OCI-LY7 (cell line): ENCODE measurements around the gene HES7. TPM values are rescaled to one million over a fixed set of nuclear protein-coding genes. Genes with fewer than 3 reads are reported as not detected.

ENCODE experiments used
- BruUV-seq: library from RNA; stranded (reverse); fragments of 400-500 nt; replicated peaks from 2 replicates; lab custom pipeline; 2021; lab: Mats Ljungman, UMichigan
- CTCF ChIA-PET: fragments of 300-600 bp; sonication (Branson Sonifier 250); formaldehyde crosslinking; loops from one replicate; lab custom pipeline; 2022; ENCODE audit warnings: antibody characterized with exemption; ENCODE audit not compliant: unreplicated experiment; lab: Charles Lee
- POLR2A ChIA-PET: fragments of 300-600 bp; sonication (Branson Sonifier 250); formaldehyde crosslinking; loops from one replicate; lab custom pipeline; 2022; ENCODE audit warnings: antibody characterized with exemption; lab: Charles Lee
- DNase-seq: peaks from one replicate; pipeline ENCODE4 v3.0.0-alpha.2; 2015; ENCODE audit warnings: low spot score
- H2AFZ ChIP-seq: fragments of 200-600 bp; sonication (generic), shearing (Covaris generic); 2 replicates; pipeline ENCODE4 v1.6.1; 2014; ENCODE audit warnings: mild to moderate bottlenecking, antibody characterized with exemption, low read length, moderate library complexity
- H3K27ac ChIP-seq: fragments of 200-600 bp; sonication (generic); 2 replicates; pipeline ENCODE4 v1.5.1; 2014; ENCODE audit warnings: mixed run types, low read depth, mild to moderate bottlenecking, moderate library complexity, low read length, inconsistent platforms; ENCODE audit not compliant: poor library complexity, severe bottlenecking
- H3K36me3 ChIP-seq: fragments of 200-600 bp; sonication (generic); 2 replicates; pipeline ENCODE4 v1.6.1; 2014; ENCODE audit warnings: mild to moderate bottlenecking, antibody characterized with exemption, low read length, moderate library complexity, mixed read lengths; ENCODE audit not compliant: insufficient read depth
- H3K4me1 ChIP-seq: fragments of 200-600 bp; sonication (generic); 2 replicates; pipeline ENCODE4 v1.5.1; 2014; ENCODE audit warnings: mild to moderate bottlenecking, low read length; ENCODE audit not compliant: insufficient read depth, poor library complexity, severe bottlenecking
- H3K4me2 ChIP-seq: fragments of 200-600 bp; sonication (generic); 2 replicates; pipeline ENCODE4 v1.6.1; 2014; ENCODE audit warnings: mild to moderate bottlenecking, low read length
- H3K4me3 ChIP-seq: fragments of 200-600 bp; sonication (generic); 2 replicates; pipeline ENCODE4 v1.5.1; 2014; ENCODE audit warnings: mild to moderate bottlenecking, low read depth, low read length; ENCODE audit not compliant: poor library complexity, severe bottlenecking
- H3K79me2 ChIP-seq: fragments of 200-600 bp; sonication (generic); 2 replicates; pipeline ENCODE4 v1.6.1; 2016; ENCODE audit warnings: low read depth, mild to moderate bottlenecking, low read length, moderate library complexity, mixed read lengths; ENCODE audit not compliant: insufficient read depth
- H3K9me2 ChIP-seq: fragments of 200-600 bp; sonication (generic); 2 replicates; pipeline ENCODE4 v1.6.1; 2016; ENCODE audit warnings: mild to moderate bottlenecking, low read length, mixed read lengths; ENCODE audit not compliant: insufficient read depth
- H3K9me3 ChIP-seq: fragments of 200-600 bp; sonication (generic); 2 replicates; pipeline ENCODE4 v1.6.1; 2014; ENCODE audit warnings: mild to moderate bottlenecking, mixed run types, low read length, mixed read lengths
- H4K20me1 ChIP-seq: fragments of 200-600 bp; sonication (generic); 2 replicates; pipeline ENCODE4 v1.6.1; 2014; ENCODE audit warnings: mild to moderate bottlenecking, antibody characterized with exemption, low read length, moderate library complexity, mixed read lengths; ENCODE audit not compliant: insufficient read depth
- CTCF ChIP-seq: fragments of 200-600 bp; sonication (generic); conservative IDR thresholded peaks from 2 replicates; pipeline ENCODE4 v1.5.1; 2014; ENCODE audit warnings: mild to moderate bottlenecking, antibody characterized with exemption, low read length, moderate library complexity, mixed read lengths
- EZH2phosphoT487 ChIP-seq: fragments of 200-600 bp; sonication (generic); IDR thresholded peaks from 2 replicates; pipeline ENCODE4 v1.6.1; 2018; ENCODE audit warnings: low read depth, borderline replicate concordance, mild to moderate bottlenecking, mixed run types, antibody characterized with exemption, low read length, moderate library complexity, mixed read lengths
- intact Hi-C: fragments of 100-400 bp; cut with micrococcal nuclease; formaldehyde crosslinking; loops from one replicate; pipeline ENCODE4 v1.10.0; 2022; ENCODE audit not compliant: unreplicated experiment
- total RNA-seq, 2 experiments: library from RNA; depleted of rRNA in 1 of 2; stranded (reverse); fragments of >200 nt in 1 of 2; shearing (Covaris generic) in 1 of 2; gene quantifications; 2 replicates each; pipeline ENCODE4 v1.2.3, GENCODE V29; 2014 to 2022

The HES7 gene
- total RNA-seq, 2 experiments from 2014 or later: 0.44 to 5.8 TPM

DNA sequence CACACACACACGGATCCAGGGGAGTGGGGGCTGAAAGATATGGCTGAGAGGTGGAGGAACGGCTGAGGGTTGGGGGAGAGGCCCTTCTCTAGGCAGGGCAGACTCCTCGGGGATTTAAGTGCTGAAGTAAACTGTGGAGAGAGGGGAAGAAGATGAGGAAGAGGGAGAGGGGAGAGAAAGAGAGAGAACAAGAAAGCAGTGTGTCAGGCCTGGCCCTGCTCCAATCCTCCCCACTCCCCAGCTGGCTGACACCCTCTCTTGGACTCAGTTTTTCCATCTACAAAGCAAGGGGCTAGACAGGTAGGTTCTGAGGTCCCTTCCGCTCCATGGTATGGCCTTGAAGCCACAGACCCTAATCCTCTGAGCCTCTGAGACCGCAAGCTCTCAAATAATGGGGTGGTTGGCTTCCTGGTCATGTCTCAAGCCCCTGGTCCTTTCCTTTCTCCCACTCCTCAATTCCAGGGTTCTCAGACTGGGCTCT is 36.9 kb upstream of the HES7 start:
- H3K9me3 ChIP-seq: no peaks in the 10 kb centered on the region
- no peak for DNase-seq
- H3K4me3 ChIP-seq: peak overlapping the region; percentile 91
- TF ChIP-seq EZH2phosphoT487: no peak
- TF ChIP-seq CTCF: no peak
- H3K4me1 ChIP-seq: peaks cover 52% of the 10 kb centered on the region
- POLR2A ChIA-PET: interaction anchor here (0.8 kb wide), 1 partner anchor 12 kb away, joined by 5 read pairs; no protein-coding TSS in a partner anchor
- no TSS peak for BruUV-seq
- H4K20me1 ChIP-seq: no peaks in the 10 kb centered on the region
- peak overlapping the region; percentile 47 for H3K27ac ChIP-seq
- peaks cover 14% of the 10 kb centered on the region; the same call in 1 of the 2 replicates for H3K79me2 ChIP-seq
- CTCF ChIA-PET: no interaction called here
- no peaks in the 10 kb centered on the region for H3K9me2 ChIP-seq
- no peak overlapping the region for H2AFZ ChIP-seq
- intact Hi-C loops: no loop called here
- peak overlapping the region; percentile 74 for H3K4me2 ChIP-seq
- peaks cover 27% of the 10 kb centered on the region for H3K36me3 ChIP-seq

DNA sequence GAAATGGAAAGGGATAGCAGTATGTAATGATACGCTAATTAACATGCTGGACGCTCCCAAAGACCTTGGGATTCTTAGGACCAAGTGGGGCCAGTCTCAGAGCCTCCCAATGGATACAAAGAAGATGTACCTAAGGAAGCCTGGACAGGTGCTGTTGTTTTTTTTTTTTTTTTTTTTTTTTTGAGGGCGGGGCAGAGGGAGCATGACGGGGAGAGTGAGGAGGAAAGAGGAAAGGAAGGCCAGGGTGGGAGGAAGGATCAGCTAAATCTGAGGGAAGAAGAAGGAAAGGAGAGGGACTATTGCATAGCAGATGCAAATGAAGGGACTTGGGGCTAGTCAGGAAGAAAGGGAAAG is 36.3 kb upstream of the HES7 start:
- DNase-seq: no peak
- no peak overlapping the region for H3K27ac ChIP-seq
- no peaks in the 10 kb centered on the region for H4K20me1 ChIP-seq
- no peak overlapping the region for H3K4me2 ChIP-seq
- H3K4me1 ChIP-seq: peaks cover 58% of the 10 kb centered on the region
- no peaks in the 10 kb centered on the region for H3K9me3 ChIP-seq
- H3K4me3 ChIP-seq: no peak overlapping the region
- no peak for TF ChIP-seq EZH2phosphoT487
- TF ChIP-seq CTCF: no peak
- peaks cover 14% of the 10 kb centered on the region; the same call in 1 of the 2 replicates for H3K79me2 ChIP-seq
- no peak overlapping the region for H2AFZ ChIP-seq
- ChIA-PET CTCF (no interaction called here), POLR2A (no interaction called here)
- peaks cover 27% of the 10 kb centered on the region for H3K36me3 ChIP-seq
- BruUV-seq: no TSS peak
- intact Hi-C loops: no loop called here
- no peaks in the 10 kb centered on the region for H3K9me2 ChIP-seq

- no TSS peak for BruUV-seq
- intact Hi-C loops: loop anchor here (10.0 kb wide), 1 partner anchor 325 kb away; the partner anchor contains the start of gene KDM6B
- H3K4me2 ChIP-seq: no peak overlapping the region
Measured at GRCh38 chr17:8159459-8160223, 35.7 kb upstream of the HES7 start.

More at GRCh38 chr17:8159459-8160223, 35.7 kb upstream of the HES7 start:
- H3K27ac ChIP-seq: no peak overlapping the region
- peaks cover 58% of the 10 kb centered on the region for H3K4me1 ChIP-seq
- no peak overlapping the region for H2AFZ ChIP-seq
- no peak overlapping the region for H3K4me3 ChIP-seq
- H3K9me2 ChIP-seq: no peaks in the 10 kb centered on the region
- H3K9me3 ChIP-seq: no peaks in the 10 kb centered on the region
- no peak for DNase-seq
- CTCF ChIA-PET: no interaction called here
- peaks cover 27% of the 10 kb centered on the region for H3K36me3 ChIP-seq
- no peak for TF ChIP-seq EZH2phosphoT487
- no peak for TF ChIP-seq CTCF
- peaks cover 14% of the 10 kb centered on the region; the same call in 1 of the 2 replicates for H3K79me2 ChIP-seq
- no peaks in the 10 kb centered on the region for H4K20me1 ChIP-seq
- POLR2A ChIA-PET: no interaction called here
